ENCODE measurements around the gene KLHDC7B. TPM values are rescaled to one million over a fixed set of nuclear protein-coding genes. Genes with fewer than 3 reads are reported as not detected.

KLHDC7B gene
- total RNA-seq, 1 experiment from 2014 or later: 1.6 TPM

DNA sequence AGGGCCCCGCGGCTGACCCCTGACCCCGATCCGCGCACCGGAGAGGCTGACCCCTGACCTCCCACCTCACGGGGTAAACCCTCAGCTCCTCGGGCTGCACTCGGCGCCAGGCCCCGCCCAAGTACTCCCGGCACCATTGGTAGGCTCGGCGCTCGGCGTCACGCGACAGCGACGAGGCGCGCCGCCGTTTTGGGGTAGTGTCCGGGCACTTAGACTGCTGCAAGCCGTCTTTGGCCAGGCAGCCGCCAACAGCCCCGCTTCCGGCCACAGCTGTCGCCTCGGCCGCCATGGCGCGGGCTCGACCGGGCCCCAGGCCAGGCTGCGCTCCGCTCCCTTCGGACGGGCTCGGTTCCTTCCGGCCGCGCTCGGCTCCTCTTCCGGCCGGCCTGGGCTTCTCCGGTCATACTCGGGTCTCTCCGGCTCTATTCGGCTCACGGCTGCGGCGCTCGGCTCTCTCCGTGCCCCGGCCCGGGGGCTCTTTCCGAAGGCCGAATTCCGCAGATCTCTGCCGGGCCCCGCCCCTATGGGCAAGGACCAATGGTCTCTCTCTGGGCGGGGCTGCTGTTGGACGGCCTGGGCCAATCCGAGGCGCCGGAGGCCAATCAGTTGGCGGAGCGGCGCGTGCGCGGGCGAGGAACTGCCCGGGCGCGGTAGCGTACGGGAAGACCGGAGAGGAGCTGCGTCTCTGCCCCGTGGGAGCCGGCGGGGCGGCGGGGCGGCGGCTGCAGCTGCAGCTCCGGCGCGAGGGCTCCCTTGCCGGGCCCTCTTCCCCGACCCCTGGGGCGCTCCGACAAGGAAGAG lies 37.0 kb downstream of the KLHDC7B start, which contains the start of gene CHKB:
Gene CHKB, minus strand, starts transcription at position 357 of the 801 bp plus-strand sequence. Its CDS starts 68 bp downstream, at position 289.
- intact Hi-C loops (cut with micrococcal nuclease; ENCODE audit: unreplicated experiment): loop anchor here (5.0 kb wide), 1 partner anchor 40 kb away; no protein-coding TSS in a partner anchor
- H3K27ac Mint-ChIP-seq (ENCODE audit: unreplicated experiment): peak within 1 kb of the TSS; percentile 90
- TF ChIP-seq, protein P1, sequence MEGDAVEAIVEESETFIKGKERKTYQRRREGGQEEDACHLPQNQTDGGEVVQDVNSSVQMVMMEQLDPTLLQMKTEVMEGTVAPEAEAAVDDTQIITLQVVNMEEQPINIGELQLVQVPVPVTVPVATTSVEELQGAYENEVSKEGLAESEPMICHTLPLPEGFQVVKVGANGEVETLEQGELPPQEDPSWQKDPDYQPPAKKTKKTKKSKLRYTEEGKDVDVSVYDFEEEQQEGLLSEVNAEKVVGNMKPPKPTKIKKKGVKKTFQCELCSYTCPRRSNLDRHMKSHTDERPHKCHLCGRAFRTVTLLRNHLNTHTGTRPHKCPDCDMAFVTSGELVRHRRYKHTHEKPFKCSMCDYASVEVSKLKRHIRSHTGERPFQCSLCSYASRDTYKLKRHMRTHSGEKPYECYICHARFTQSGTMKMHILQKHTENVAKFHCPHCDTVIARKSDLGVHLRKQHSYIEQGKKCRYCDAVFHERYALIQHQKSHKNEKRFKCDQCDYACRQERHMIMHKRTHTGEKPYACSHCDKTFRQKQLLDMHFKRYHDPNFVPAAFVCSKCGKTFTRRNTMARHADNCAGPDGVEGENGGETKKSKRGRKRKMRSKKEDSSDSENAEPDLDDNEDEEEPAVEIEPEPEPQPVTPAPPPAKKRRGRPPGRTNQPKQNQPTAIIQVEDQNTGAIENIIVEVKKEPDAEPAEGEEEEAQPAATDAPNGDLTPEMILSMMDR (IDR thresholded peaks at IDR 0.05; ENCODE audit: unreplicated experiment): no peak
- peak; percentile 99 for DNase-seq
- H3K4me1 Mint-ChIP-seq (ENCODE audit: low read depth, unreplicated experiment): no peaks in the 10 kb centered on the region
- H3K9me3 Mint-ChIP-seq (ENCODE audit: low read depth, unreplicated experiment): no peaks in the 10 kb centered on the region
- peak within 1 kb of the TSS; percentile 97 for H3K4me3 Mint-ChIP-seq (ENCODE audit: low read depth, unreplicated experiment)
- H3K36me3 Mint-ChIP-seq (ENCODE audit: insufficient read depth, unreplicated experiment): peaks cover 64% of the 10 kb centered on the region
- no peaks in the 10 kb centered on the region for H3K27me3 Mint-ChIP-seq (ENCODE audit: unreplicated experiment)
- no TSS peak for BruUV-seq (replicated peaks)
- CTCF ChIA-PET: interaction anchor here (0.6 kb wide), 1 partner anchor 47 kb away, joined by 3 read pairs; no protein-coding TSS in a partner anchor

- Mint-ChIP-seq H3K4me1 (ENCODE audit: low read depth, unreplicated experiment) (no peaks in the 10 kb centered on the region), H3K27ac (ENCODE audit: unreplicated experiment) (peak overlapping the region; percentile 90), H3K4me3 (ENCODE audit: low read depth, unreplicated experiment) (peak overlapping the region; percentile 97), H3K9me3 (ENCODE audit: low read depth, unreplicated experiment) (no peaks in the 10 kb centered on the region), H3K36me3 (ENCODE audit: insufficient read depth, unreplicated experiment) (peaks cover 64% of the 10 kb centered on the region), H3K27me3 (ENCODE audit: unreplicated experiment) (no peaks in the 10 kb centered on the region)
- intact Hi-C loops (cut with micrococcal nuclease; ENCODE audit: unreplicated experiment): loop anchor here (5.0 kb wide), 1 partner anchor 39 kb away; no protein-coding TSS in a partner anchor
- TSS peak; percentile 78 for BruUV-seq (replicated peaks)
- CTCF ChIA-PET: no interaction called here
- DNase-seq: no peak
- TF ChIP-seq, protein P1 (IDR thresholded peaks at IDR 0.05; ENCODE audit: unreplicated experiment): no peak
These were observed 37.7 kb downstream of the KLHDC7B start for GRCh38 chr22:50583294-50583861.

- intact Hi-C loops (cut with micrococcal nuclease; ENCODE audit: unreplicated experiment): loop anchor here (5.0 kb wide), 1 partner anchor 38 kb away; no protein-coding TSS in a partner anchor
- TF ChIP-seq, protein P1 (IDR thresholded peaks at IDR 0.05; ENCODE audit: unreplicated experiment): no peak
- Mint-ChIP-seq H3K4me1 (ENCODE audit: low read depth, unreplicated experiment) (no peaks in the 10 kb centered on the region), H3K27ac (ENCODE audit: unreplicated experiment) (no peak overlapping the region), H3K27me3 (ENCODE audit: unreplicated experiment) (no peaks in the 10 kb centered on the region), H3K9me3 (ENCODE audit: low read depth, unreplicated experiment) (no peaks in the 10 kb centered on the region), H3K36me3 (ENCODE audit: insufficient read depth, unreplicated experiment) (peaks cover 62% of the 10 kb centered on the region), H3K4me3 (ENCODE audit: low read depth, unreplicated experiment) (peak overlapping the region; percentile 97)
- CTCF ChIA-PET: no interaction called here
- no TSS peak for BruUV-seq (replicated peaks)
- DNase-seq: no peak
These were observed 38.7 kb downstream of the KLHDC7B start for GRCh38 chr22:50584106-50585096.

- H3K4me3 Mint-ChIP-seq (ENCODE audit: low read depth, unreplicated experiment): no peak overlapping the region
- no peaks in the 10 kb centered on the region for H3K27me3 Mint-ChIP-seq (ENCODE audit: unreplicated experiment)
- TF ChIP-seq, protein P1 (IDR thresholded peaks at IDR 0.05; ENCODE audit: unreplicated experiment): no peak
- CTCF ChIA-PET: no interaction called here
- intact Hi-C loops (cut with micrococcal nuclease; ENCODE audit: unreplicated experiment): no loop called here
- H3K36me3 Mint-ChIP-seq (ENCODE audit: insufficient read depth, unreplicated experiment): peaks cover 54% of the 10 kb centered on the region
- DNase-seq: no peak
- no peak overlapping the region for H3K27ac Mint-ChIP-seq (ENCODE audit: unreplicated experiment)
- H3K9me3 Mint-ChIP-seq (ENCODE audit: low read depth, unreplicated experiment): no peaks in the 10 kb centered on the region
- H3K4me1 Mint-ChIP-seq (ENCODE audit: low read depth, unreplicated experiment): no peaks in the 10 kb centered on the region
- BruUV-seq (replicated peaks): no TSS peak
These were observed 39.5 kb downstream of the KLHDC7B start for GRCh38 chr22:50585238-50585637.
